ENCODE measurements around the gene GAS6.

The GAS6 gene

GRCh38 chr13:113850722-113851479 lies 13.0 kb downstream of the GAS6 start:
- DNase-seq = no peak

DNA sequence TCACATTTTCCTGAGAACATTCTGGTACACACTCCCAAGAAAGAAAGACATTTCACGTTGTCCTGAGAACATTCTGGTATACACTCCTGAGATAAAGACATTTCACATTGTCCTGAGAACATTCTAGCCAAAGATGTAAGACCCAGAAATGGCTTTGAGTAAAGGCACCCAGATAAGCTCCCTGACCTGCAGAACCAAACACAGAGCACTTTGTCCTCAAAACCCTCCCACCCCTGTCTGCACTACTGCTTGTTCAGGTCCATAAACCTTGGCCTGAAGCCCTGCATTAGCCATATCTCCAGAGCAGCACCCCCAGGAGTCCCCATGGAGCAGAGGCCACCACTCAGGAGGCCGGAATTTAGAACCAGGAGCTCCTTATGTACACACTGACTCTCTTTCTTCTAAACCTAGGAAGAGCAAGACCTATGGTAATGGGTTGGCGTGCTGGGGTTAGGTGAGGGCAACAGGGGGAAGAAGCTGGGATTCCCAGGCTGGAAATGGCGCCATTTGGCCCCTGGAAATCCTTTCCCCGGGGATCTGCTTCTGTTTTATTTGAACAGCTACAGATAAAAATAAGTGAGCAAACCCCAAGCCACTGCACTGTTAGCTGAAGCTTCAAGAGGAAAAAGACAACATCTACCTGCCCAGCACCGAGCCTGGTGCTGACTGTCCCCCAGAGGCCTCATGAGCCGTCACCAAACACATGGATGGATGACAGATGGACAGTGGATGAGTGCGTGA lies 13.7 kb downstream of the GAS6 start:
- DNase-seq = no peak

- DNase-seq = no peak
Measured at GRCh38 chr13:113849546-113849945, 14.3 kb downstream of the GAS6 start.

DNA sequence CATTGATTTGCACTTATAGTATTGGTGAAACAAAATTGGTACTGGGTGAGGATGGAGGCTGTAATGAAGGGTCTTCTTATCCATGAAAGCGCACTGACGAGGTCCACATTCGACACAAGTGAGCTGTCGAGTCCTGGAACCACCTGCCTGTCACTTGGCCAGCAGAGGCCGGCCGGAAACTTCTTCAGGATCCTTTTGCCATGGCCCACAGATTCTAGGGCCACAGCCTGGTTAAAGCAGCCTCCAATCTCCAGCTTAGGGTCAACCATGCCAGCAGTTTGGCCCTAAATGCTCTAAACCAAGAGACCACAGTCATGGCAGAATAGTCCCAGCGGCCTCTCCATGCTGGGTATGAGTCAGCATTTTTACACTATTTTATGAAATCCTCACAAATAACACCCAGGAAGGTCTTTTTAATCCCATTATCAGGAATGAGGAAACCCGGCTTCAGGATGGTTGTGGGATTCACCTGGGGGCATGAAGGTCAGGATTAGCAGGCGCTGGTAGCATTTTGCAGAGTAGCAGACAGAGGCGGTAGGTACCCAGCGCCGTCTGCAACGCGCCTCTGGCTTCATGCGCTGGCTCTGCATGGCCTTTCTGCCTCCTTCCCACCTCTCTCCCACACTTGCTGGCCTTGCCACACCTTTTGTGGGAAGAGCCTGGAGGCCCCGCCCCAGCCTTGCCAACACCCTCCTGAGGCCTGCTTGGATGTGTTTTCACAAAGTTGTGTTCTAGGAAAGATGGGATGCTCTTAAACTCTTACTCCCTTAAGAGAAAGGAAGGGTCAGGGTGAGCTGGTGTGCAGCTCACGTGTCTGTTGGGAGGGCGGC lies 15.2 kb downstream of the GAS6 start:
- DNase-seq = no peak

GRCh38 chr13:113848020-113848419 lies 15.9 kb downstream of the GAS6 start:
- DNase-seq = no peak

DNA sequence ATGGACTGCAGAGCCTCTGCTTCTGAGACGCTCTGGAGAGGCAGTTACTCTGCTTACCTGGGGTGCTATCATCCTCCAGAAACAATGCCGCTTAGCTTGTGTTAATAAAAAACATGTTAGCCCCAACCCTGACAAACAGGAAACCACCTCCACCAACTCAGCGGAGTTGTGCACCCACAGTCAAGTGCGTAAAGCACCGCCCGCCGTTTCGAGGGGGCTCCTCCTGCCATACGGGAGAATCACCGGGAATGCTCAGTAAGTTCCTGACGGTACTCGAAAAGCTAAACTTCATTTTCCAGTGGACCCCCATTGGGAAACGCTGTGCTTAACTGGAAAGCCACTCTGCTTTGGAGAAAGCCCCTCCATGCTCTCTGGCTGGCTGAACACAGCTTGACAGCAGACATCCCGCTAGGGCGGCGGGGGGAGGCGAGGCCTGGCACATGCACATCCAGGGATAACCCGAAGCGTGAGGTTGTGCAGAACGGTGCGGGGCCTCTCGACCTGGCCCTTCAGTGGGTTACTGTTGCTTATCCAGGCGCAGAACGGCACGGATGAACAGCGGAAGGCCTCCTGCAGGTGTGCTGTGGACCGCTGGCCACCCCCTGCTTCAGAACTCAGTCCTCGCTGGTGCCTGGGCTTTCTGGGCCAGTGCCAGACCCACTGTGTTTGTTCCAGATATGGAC lies 17.1 kb downstream of the GAS6 start:
- DNase-seq = no peak

DNA sequence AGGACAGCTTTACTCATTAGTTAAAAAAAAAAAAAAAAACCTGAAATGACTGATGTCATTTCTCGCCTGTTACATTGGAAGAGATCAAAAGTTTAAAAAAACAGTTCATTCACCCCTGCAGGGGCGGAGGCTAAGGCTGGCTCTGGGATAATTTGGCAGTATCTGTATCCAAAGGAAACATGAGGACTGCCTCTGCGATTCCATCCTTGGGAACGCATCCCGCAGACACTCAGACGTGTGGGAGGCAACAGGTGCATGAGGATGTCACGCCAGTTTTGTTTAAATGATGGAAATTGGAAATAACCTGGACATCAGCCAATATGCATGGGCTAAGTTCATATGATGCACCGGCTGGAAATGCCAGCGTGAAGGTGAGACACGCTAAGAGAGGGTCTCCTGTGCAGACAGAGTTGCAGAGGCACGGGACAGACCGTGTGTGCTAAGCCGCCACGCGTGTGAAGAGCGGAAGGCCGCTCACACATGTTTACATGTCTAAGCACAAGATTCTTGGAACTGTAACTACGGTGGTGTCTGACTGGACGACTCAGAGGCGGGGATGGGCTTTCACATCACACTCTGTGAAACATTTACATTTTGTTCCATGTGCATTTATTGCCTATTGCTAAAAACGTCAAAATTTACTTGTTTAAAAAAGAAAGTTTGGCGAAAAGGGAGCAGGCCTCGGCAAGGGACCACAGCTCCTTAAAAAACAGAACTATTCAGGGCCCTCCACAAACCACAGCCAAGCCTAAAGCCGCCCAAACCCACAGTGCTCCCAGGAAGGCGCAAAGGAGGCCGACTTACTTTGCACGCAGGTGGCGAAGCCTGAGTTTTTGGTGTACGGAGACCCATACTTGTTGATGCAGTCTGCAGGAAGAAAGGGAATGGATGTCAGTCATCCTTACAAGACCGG lies 17.9 kb downstream of the GAS6 start:
- DNase-seq = no peak

DNA sequence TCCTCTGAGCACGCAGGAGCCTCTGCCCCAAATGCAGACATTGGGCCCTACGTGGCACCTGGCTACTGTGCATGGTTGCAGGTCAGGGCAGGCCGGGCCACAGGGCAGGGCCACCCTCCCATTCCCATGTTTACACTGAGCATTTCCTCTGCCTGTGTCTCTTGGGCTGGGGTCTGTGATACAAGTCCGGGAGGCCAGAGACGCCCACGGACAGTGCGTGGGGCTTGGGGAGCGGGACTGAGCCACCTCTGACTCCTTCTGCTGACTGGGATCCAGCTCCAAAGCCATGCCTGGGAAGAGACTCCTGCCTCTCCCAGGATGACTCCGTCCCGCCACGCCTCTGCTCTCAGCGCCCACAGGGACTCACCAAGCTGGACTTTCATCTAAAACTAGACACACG lies 18.8 kb downstream of the GAS6 start:
- no peak for DNase-seq

GRCh38 chr13:113843864-113844556 lies 19.9 kb downstream of the GAS6 start:
- DNase-seq = no peak

GRCh38 chr13:113843063-113843654 lies 20.7 kb downstream of the GAS6 start:
- no peak for DNase-seq

DNA sequence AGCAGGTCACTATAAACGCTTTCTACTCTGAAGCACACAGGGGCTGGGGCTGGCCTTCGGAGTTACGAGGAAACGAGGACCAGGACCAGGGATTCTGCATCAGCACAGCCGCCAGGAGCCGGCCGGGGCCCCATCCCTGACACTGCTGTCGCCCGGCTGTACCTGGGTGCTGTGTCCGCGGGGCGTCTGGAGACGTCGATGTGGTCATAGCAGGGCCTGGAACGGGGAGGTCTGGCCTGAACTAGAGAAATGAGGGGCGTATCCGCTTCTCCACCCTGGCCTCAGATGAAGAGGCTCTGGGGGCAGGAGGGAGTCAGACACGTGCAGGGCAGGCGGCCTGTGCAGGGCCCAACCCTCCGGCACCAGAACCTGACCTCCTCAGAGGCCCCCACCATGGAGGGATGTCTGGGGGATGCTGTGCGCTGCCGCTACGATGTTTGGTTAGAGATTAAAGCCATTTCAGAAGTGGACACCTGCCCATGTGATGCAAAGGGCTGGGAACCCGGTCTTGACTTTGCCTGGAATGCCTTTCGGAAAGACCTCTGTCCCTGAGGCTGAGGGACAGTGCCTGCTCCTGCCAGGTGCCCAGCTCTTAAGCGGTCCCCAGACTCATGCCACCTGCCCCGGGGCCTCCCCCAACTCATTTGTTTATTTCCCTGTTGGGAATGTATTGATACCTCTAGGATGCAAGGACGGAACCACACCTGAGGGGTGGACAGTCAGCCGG lies 21.4 kb downstream of the GAS6 start:
- DNase-seq = no peak

DNA sequence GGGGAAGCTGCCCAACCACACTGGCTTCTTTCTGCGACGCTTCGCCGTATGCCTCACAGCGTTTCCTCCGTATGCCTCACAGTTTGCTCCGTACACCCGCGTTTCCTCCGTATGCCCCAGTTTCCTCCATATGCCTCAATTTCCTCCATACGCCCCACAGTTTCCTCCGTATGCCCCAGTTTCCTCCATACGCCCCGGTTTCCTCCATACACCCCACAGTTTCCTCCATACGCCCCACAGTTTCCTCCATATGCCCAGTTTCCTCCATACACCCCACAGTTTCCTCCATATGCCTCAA lies 22.6 kb downstream of the GAS6 start:
- DNase-seq = no peak

DNA sequence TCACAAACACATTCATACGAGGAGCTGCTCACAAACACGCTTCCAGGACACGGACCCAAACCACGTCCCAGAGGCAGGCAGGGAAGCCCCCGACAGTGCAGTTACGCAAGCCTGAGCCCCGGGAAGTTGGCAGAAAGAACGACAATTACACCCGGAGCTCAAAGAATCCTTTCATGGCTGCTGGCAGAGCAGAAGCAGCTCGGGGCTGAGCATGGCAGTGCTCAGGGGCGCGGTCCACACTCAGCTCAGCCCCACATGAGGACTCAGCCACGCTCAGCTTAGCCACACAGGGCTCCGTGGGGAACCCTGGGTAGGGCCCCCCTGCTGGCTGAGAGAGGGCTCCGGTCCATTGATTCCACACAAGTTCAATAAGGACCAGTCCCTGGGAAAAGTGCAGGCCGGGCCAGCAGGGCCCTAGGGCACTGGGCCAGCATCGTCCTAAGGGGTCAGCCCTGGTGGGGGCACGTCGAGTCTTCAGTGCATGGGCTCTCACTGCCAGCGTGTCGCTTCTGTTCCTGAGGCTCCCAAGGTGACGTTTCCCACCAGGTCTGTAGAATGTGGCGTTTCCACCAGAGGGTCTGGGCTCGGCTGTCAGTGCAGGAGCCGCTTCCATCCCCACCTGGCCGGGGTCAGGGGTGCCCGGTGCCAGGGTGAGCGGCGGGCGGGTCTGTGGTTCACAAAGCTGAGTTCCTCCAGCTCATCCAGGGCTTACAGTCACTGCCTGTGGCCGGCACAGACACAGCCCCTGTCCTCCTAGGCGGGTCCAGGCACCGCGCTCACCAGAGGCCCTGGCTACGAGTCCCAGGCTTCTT lies 23.1 kb downstream of the GAS6 start:
- no peak for DNase-seq

DNA sequence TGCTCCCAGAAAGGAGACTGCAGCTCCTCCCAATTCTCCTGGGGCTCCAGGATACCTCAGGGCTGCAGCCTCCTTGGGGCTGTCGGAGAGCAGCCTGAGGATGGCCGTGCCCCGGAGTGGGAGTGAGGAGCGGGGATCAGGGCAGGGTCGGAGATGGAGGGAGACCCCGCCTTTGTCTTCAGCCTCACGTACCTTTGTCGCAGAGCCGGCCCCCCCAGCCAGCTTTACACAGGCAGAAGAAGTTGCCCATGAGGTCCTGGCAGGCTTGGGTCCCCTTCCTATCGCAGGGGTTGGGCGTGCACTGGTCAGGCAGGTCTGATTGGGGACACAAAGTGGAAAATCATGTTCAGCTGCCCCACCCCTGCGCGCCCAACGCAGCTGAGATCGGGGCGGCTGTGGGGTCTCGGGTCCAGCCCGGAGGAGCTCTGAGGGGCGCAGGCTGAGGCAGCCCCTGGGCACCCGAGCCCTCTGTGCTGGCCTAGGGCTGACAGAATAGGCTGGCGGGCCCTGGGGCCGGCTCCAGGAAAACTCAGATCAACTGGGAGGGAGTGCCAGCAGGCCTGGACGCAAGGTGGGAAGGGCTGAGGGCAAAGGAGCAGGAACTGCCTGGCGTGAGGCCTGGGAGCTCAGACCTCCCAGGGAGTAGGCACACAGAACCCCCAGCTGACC lies 24.2 kb downstream of the GAS6 start:
- no peak for DNase-seq

DNA sequence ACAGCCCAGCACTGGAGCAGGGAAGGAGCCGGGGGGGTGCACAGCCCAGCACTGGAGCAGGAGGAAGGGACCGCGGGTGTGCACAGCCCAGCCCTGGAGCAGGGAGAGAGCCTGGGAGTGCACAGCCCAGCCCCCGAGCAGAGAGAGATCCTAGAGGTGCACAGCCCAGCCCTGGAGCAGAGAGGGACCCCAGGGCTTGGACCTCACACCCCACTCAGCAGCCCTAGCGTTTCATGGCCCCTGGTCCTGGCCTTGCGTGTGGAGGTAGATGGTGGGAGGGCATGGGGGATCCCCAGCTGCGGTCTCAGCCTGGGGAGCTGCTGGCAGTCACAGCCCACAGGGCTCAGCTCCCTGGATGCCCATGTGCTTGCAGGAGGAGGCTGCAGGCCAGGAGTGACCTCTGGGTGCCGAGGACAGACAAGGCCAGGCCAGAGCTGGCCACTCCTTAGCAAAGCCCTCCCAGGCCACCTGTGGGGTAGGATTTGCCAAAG lies 25.1 kb downstream of the GAS6 start:
- DNase-seq = no peak

GRCh38 chr13:113837560-113838355 lies 26.1 kb downstream of the GAS6 start:
- DNase-seq = peak; percentile 63

DNA sequence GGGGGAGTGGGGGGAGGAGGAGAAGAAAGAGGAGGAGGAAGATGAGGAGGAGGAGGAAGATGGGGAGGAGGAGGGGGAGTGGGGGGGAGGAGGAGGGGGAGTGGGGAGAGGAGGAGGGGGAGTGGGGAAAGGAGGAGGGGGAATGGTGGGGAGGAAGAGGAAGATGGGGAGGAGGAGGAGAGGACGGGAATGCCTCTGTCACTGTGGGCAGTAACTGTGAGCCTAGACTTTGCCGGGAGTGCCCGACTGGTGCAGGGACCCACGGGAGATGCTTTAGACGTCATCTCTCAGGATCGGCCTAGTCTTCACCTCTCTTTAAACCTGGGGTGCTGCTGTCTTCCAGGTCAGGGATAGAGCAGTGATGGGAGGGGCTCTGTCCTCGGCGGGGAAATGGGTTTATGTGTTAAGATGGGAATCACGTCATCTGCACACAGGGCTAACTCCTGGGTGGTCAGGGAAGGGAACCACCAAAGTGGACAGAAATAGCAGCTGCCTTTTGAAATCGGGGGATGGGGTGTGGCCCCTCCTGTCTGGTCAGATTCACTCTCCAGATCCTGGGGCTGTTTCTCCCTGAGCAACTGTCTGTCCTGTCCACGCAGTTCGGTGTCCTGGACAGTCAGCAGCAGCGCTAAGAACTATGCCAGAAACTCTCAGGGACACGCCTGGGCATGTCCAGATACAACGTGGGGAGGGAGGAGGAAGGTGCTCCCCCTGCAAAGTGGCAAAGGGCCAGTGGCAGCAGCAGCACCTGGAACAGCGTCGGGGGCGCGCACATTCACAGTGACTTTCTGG lies 26.9 kb downstream of the GAS6 start:
- peak; percentile 8 for DNase-seq

Measured in NCI-H446 treated with DMSO at 0.1 percent for 48 hours (cell line).